WI38 (cell line): ENCODE measurements around the gene RAB11FIP4.

ENCODE experiments used
- H3K4me3 ChIP-seq: 2 replicates; pipeline ENCODE4 v1.5.1; 2011; ENCODE audit warnings: low read depth, mild to moderate bottlenecking, control low read depth, low read length
- CTCF ChIP-seq: IDR thresholded peaks from 2 replicates; pipeline ENCODE4 v1.5.1; 2012; ENCODE audit warnings: low read depth, mild to moderate bottlenecking, control low read depth, low read length

The RAB11FIP4 gene

DNA sequence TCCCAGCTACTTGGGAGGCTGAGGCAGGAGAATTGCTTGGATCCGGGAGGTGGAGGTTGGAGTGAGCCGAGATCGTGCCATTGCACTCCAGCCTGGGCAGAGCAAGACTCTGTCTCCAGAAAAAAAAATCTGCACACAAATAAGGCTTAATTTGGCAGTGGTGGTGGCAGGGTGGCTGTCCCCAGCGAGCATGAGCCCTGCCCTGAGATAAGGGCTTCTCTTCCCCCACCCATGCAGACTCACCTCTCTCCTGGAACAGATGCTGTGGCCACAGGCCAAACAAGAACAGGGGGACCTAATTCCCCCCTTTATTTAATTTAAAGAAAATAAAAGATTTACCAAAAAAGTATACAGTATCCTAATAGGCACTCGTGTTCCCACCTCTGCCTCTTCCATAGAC, 157.2 kb downstream of the RAB11FIP4 start:
- no peak for TF ChIP-seq CTCF

DNA sequence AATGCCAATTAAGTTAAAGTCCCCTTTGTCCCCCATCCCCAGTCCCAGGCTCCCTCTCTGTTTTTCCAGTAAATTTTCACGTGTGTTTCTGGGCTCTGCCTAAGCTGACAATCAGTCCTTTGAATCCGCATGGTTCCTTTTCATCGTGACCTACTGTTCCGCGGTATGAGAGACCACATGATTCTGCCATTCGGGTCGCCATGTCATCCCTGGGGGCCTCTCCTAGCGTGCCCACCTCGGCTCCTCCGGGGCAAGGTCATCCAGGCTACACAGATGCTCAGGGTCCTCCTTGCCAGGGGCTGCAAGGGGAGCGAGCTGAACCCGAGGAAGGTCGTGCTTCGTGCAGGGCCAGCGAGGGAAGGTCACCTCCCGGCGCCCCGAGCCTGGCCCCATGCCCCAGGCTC, 157.6 kb downstream of the RAB11FIP4 start:
- TF ChIP-seq CTCF: no peak

More for the DNA sequence above, 157.2 kb downstream of the RAB11FIP4 start:
- H3K4me3 ChIP-seq: peak overlapping the region; percentile 79

DNA sequence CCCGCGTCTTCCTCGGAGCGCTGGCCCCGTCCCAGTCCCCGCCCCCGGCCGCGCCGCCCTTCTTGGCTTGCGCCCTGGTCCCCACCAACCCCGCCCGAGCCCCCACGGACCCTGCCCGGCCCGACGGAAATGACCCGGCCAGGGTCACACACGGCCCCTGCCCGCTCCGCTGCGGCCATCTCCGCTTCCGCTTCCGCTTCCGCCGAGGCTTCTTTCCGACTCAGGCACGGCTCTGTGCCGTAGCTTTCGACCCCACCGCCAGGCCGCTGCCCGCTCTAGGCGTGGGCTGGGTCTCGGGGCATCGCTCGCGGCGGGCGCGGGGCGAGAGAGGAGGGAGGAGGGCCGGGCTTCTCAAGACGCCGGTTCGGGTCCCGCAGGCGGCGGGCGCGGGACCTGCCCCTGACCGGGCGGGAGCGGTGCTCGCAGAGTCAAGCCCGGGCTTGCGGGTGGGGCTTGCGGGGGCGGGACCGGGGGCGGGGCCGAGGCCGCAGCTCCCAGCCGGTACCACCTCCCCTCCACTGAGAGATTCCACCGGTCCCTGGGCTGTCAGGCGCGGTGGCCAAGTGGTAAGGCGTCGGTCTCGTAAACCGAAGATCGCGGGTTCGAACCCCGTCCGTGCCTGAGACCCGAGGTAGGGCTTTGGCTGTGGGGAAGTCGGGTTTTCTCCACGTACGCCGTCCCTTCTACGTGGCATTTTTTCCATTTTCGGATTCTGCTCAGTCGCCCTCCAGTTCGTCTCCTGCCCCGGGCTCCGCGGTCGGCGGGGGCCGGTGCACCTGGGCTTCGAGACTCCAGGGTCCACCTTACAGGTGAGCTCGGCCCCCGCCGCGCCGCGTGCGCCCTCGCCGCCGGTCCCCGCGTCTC, 158.3 kb downstream of the RAB11FIP4 start:
- peak overlapping the region; percentile 79 for H3K4me3 ChIP-seq
- no peak for TF ChIP-seq CTCF

More for the DNA sequence above, 157.6 kb downstream of the RAB11FIP4 start:
- peak overlapping the region; percentile 79 for H3K4me3 ChIP-seq

DNA sequence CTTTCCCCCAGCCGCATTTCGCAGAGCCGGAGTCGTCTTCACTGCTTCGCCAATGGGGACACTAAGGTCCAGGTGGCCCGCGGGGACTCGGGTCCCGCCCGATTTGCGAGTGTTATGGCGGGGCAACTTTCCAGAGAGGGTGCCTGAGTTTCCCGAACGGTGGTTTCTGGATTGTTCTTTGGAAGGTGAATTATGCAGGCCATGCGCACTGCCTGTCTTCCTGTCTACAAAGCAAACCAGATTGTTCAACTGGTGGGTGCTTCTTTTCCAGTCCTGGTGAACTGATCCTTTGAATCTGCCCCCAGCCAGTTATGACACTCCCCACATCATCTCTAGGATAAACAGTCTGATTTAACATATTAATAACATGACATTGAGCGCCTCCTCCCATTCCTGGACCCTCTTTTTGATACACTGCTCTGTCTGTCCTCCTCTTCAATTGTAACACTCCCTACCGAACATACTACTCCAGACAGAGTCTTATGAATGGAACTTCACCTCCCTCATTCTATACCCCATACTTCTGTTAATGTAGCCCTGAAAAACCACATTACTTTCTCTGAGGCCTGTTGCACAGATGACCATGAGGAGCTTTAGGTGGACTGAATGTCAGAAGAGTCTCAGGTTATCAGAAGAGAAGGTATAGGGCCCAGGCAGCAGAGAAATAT, 159.0 kb downstream of the RAB11FIP4 start:
- peak overlapping the region; percentile 79 for H3K4me3 ChIP-seq
- TF ChIP-seq CTCF: no peak

DNA sequence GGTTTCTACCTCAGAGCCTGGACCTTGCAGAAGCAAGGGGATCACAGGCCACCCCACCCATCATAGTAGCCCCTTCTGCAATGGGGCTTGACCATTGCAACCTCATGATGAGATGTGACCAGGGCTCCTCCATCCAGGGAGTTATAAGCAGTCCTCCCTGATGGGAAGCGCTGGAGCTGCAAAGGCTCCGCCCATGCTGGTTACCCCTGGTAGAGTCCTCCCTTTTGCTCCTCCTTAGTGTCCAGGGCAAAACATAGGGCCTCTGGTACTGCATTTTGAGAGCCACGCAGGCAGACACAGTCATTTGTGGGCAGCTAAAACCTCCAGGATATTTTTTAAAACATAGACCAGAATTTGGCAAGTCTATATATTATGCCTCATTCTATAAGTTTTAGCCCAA, 161.1 kb downstream of the RAB11FIP4 start:
- no peak for TF ChIP-seq CTCF
- H3K4me3 ChIP-seq: no peak overlapping the region

DNA sequence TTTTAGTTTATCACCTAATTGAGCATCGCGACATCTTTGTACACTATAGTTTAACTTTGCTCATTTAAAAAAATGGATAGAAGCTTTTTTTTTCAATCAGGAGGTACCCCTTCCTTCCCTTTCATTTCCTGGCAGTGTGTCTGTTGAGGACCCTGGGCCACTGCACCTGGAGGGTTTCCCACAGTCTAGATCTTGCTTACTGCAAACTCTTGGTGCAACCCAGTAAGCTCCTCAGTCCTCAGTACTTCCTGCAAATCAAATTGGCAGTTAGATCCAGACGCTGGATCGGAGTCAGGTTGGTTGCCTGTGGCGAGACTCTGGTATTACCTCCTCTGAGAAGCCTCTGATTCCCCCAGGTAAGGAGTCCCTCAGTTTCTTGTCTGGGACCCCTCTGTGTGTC, 162.0 kb downstream of the RAB11FIP4 start:
- H3K4me3 ChIP-seq: no peak overlapping the region
- no peak for TF ChIP-seq CTCF

- no peak for TF ChIP-seq CTCF
- H3K4me3 ChIP-seq: no peak overlapping the region
Observed at GRCh38 chr17:31554930-31555329, 163.5 kb downstream of the RAB11FIP4 start.
